Neural crest cell (in vitro differentiated cells): Measurements from ENCODE around the gene TNS3. TPM values are rescaled to one million over a fixed set of nuclear protein-coding genes. Genes with fewer than 3 reads are reported as not detected.

Experiments
- DNase-seq: peaks from one replicate; pipeline ENCODE4 v3.0.0; 2021; ENCODE audit warnings: low read depth, mixed read lengths, low spot score
- H3K27ac Mint-ChIP-seq: one replicate; pipeline ENCODE4 v1.8.0; 2021; ENCODE audit warnings: mild to moderate bottlenecking, mixed read lengths; ENCODE audit not compliant: unreplicated experiment
- H3K27me3 Mint-ChIP-seq: 2 replicates; pipeline ENCODE4 v1.8.0; 2021; ENCODE audit warnings: low read depth, mild to moderate bottlenecking, mixed read lengths
- H3K36me3 Mint-ChIP-seq: 2 replicates; pipeline ENCODE4 v1.8.0; 2021; ENCODE audit warnings: low read depth, mild to moderate bottlenecking, mixed read lengths
- H3K4me1 Mint-ChIP-seq: 2 replicates; pipeline ENCODE4 v1.8.0; 2021; ENCODE audit warnings: mixed read lengths
- H3K4me3 Mint-ChIP-seq: one replicate; pipeline ENCODE4 v1.8.0; 2021; ENCODE audit warnings: mild to moderate bottlenecking, mixed read lengths
- H3K9me3 Mint-ChIP-seq: 2 replicates; pipeline ENCODE4 v1.8.0; 2021; ENCODE audit warnings: mixed read lengths
- total RNA-seq: library from RNA; stranded (reverse); gene quantifications from 2 replicates; pipeline ENCODE4 v1.2.1, GENCODE V29; 2021
- TF ChIP-seq, protein P1 (sequence below): fragments of 200-600 bp; sonication (generic); conservative IDR thresholded peaks from 2 replicates; pipeline ENCODE4 v1.5.0; 2021; ENCODE audit warnings: antibody characterized with exemption, mild to moderate bottlenecking

Gene TNS3
- total RNA-seq, 1 donor from 2014 or later: 26.4 TPM

DNA sequence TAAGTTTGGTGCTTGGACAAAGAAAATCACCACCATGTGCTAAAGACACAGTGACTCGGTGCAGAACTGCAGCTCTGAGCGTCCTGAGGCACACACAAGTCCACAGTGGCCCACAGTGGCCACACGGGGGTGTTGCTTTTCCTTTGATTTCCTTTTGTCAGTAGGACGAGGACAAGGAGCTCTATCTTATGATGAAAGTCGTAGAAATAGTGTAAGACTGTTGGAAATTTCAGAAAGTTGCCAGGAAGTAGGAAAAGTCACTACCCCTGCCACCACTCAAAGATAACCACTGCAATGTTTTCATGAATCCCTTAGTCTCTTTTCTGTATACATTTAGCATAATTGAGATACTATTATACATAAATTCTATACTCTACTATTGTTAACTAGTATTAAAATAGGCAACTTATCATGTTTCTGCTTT is 146.0 kb downstream of the TNS3 start:
- TF ChIP-seq, protein P1, sequence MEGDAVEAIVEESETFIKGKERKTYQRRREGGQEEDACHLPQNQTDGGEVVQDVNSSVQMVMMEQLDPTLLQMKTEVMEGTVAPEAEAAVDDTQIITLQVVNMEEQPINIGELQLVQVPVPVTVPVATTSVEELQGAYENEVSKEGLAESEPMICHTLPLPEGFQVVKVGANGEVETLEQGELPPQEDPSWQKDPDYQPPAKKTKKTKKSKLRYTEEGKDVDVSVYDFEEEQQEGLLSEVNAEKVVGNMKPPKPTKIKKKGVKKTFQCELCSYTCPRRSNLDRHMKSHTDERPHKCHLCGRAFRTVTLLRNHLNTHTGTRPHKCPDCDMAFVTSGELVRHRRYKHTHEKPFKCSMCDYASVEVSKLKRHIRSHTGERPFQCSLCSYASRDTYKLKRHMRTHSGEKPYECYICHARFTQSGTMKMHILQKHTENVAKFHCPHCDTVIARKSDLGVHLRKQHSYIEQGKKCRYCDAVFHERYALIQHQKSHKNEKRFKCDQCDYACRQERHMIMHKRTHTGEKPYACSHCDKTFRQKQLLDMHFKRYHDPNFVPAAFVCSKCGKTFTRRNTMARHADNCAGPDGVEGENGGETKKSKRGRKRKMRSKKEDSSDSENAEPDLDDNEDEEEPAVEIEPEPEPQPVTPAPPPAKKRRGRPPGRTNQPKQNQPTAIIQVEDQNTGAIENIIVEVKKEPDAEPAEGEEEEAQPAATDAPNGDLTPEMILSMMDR: peak; percentile 77
- DNase-seq: peak; percentile 48
- Mint-ChIP-seq H3K27me3 (no peaks in the 10 kb centered on the region), H3K4me3 (no peak overlapping the region), H3K9me3 (no peaks in the 10 kb centered on the region), H3K36me3 (peaks cover 2% of the 10 kb centered on the region), H3K4me1 (peaks cover 9% of the 10 kb centered on the region), H3K27ac (peak overlapping the region; percentile 82)

- Mint-ChIP-seq H3K4me1 (peaks cover 15% of the 10 kb centered on the region), H3K9me3 (no peaks in the 10 kb centered on the region), H3K36me3 (peaks cover 2% of the 10 kb centered on the region), H3K27ac (no peak overlapping the region), H3K27me3 (no peaks in the 10 kb centered on the region), H3K4me3 (no peak overlapping the region)
- TF ChIP-seq, protein P1: no peak
- no peak for DNase-seq
Observed at GRCh38 chr7:47433564-47433895, 148.4 kb downstream of the TNS3 start.

- peaks cover 2% of the 10 kb centered on the region for H3K36me3 Mint-ChIP-seq
- no peak for DNase-seq
- no peaks in the 10 kb centered on the region for H3K9me3 Mint-ChIP-seq
- no peaks in the 10 kb centered on the region for H3K27me3 Mint-ChIP-seq
- TF ChIP-seq, protein P1: no peak
- no peak overlapping the region for H3K27ac Mint-ChIP-seq
- H3K4me3 Mint-ChIP-seq: no peak overlapping the region
- H3K4me1 Mint-ChIP-seq: peaks cover 21% of the 10 kb centered on the region
Observed at GRCh38 chr7:47432671-47433563, 149.0 kb downstream of the TNS3 start.

DNA sequence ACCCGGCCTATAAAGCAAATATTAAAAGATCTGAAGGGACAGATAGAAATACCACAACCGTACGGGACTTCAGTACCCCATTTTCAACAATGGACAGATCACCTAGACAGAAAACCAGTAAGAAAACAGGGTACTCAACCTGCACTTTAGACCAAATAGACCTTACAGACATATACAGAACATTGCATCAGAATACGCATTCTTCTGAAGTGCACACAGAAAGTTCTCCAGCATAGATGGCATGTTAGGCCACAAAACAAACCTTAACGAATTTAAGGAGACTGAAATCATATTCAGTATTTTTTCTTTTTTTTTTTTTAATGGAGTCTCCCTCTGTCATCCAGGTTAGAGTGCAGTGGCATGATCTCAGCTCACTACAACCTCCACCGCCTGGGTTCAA is 151.5 kb downstream of the TNS3 start:
- no peak for DNase-seq
- H3K27me3 Mint-ChIP-seq: no peaks in the 10 kb centered on the region
- H3K4me3 Mint-ChIP-seq: no peak overlapping the region
- no peaks in the 10 kb centered on the region for H3K36me3 Mint-ChIP-seq
- no peak overlapping the region for H3K27ac Mint-ChIP-seq
- TF ChIP-seq, protein P1: no peak
- no peaks in the 10 kb centered on the region for H3K9me3 Mint-ChIP-seq
- H3K4me1 Mint-ChIP-seq: peaks cover 28% of the 10 kb centered on the region

- Mint-ChIP-seq H3K36me3 (peaks cover 2% of the 10 kb centered on the region), H3K4me1 (peaks cover 27% of the 10 kb centered on the region), H3K27ac (peak overlapping the region; percentile 84), H3K4me3 (no peak overlapping the region), H3K9me3 (no peaks in the 10 kb centered on the region), H3K27me3 (no peaks in the 10 kb centered on the region)
- DNase-seq: no peak
- TF ChIP-seq, protein P1: no peak
Observed at GRCh38 chr7:47428768-47429472, 153.0 kb downstream of the TNS3 start.
